NCI-H2227 treated with DMSO at 0.1 percent for 48 hours (cell line): ENCODE measurements around the gene CRACR2B.

Experiments
- DNase-seq: peaks from one replicate; lab custom pipeline; 2025; lab: John Stamatoyannopoulos, UW

CRACR2B gene

GRCh38 chr11:827897-828192 is at the start of gene CRACR2B:
Gene CRACR2B (plus strand): TSS chr11:827919. CDS start chr11:828608, 689 bp downstream.
- no peak for DNase-seq

GRCh38 chr11:778976-779954 is 48.5 kb upstream of the CRACR2B start:
- no peak for DNase-seq

- DNase-seq, result no peak
These were observed 47.7 kb upstream of the CRACR2B start for GRCh38 chr11:779955-780532.

- no peak for DNase-seq
These were observed 45.2 kb upstream of the CRACR2B start for GRCh38 chr11:782264-783174.

GRCh38 chr11:783581-784015 is 44.1 kb upstream of the CRACR2B start:
- DNase-seq, result peak; percentile 52

GRCh38 chr11:786235-787083 is 41.3 kb upstream of the CRACR2B start:
- DNase-seq, result no peak

GRCh38 chr11:787084-787675 is 40.5 kb upstream of the CRACR2B start:
- no peak for DNase-seq

GRCh38 chr11:788009-788640 is 39.6 kb upstream of the CRACR2B start:
- DNase-seq, result no peak

GRCh38 chr11:788953-789940 is 38.5 kb upstream of the CRACR2B start:
- no peak for DNase-seq

GRCh38 chr11:789943-790342 is 37.8 kb upstream of the CRACR2B start, which contains the start of gene CEND1:
Gene CEND1 (minus strand): TSS chr11:790090. CDS start chr11:788576, 1,514 bp downstream.
- DNase-seq, result peak; percentile 79

GRCh38 chr11:790721-791564 is 36.8 kb upstream of the CRACR2B start:
- peak; percentile 56 for DNase-seq

GRCh38 chr11:791658-792534 is 35.8 kb upstream of the CRACR2B start:
- no peak for DNase-seq

GRCh38 chr11:792535-792821 is 35.2 kb upstream of the CRACR2B start:
- no peak for DNase-seq

- no peak for DNase-seq
These were observed 34.8 kb upstream of the CRACR2B start for GRCh38 chr11:792873-793272.

- no peak for DNase-seq
These were observed 34.2 kb upstream of the CRACR2B start for GRCh38 chr11:793556-793955.

GRCh38 chr11:794013-794765 is 33.5 kb upstream of the CRACR2B start:
- DNase-seq, result no peak
